AG09309 (cell line): Measurements from ENCODE around the gene MTHFSD.
"Not testable (repeated sequence)": the region's sequence is repeated elsewhere in the genome, so short reads cannot be mapped to it uniquely, and the experiment has no call there.

Source experiments
- DNase-seq: peaks from one replicate; pipeline ENCODE4 v3.0.0-alpha.2; 2010; ENCODE audit warnings: low read depth
- H3K4me3 ChIP-seq: 2 replicates; pipeline ENCODE4 v1.5.1; 2011; ENCODE audit warnings: mild to moderate bottlenecking, low read depth, low read length, moderate library complexity; ENCODE audit not compliant: control insufficient read depth
- CTCF ChIP-seq: IDR thresholded peaks from 2 replicates; pipeline ENCODE4 v1.5.1; 2011; ENCODE audit warnings: mild to moderate bottlenecking, low read depth, low read length, inconsistent platforms; ENCODE audit not compliant: insufficient read depth, control insufficient read depth; ENCODE audit errors: missing control alignments

MTHFSD gene

GRCh38 chr16:86590501-86591144 is 35.6 kb upstream of the MTHFSD start:
- H3K4me3 ChIP-seq = no peak overlapping the region
- TF ChIP-seq CTCF = no peak
- peak; percentile 86 for DNase-seq

- DNase-seq, H3K4me3 ChIP-seq: not testable (repeated sequence)
Observed at GRCh38 chr16:86587955-86588354, 32.9 kb upstream of the MTHFSD start.

- DNase-seq = no peak
- no peak overlapping the region for H3K4me3 ChIP-seq
- no peak for TF ChIP-seq CTCF
Observed at GRCh38 chr16:86587487-86587886, 32.5 kb upstream of the MTHFSD start.

- no peak for DNase-seq
- no peak for TF ChIP-seq CTCF
- H3K4me3 ChIP-seq = no peak overlapping the region
Observed at GRCh38 chr16:86585821-86586611, 31.0 kb upstream of the MTHFSD start.

- H3K4me3 ChIP-seq = no peak overlapping the region
- no peak for DNase-seq
- TF ChIP-seq CTCF = no peak
Observed at GRCh38 chr16:86584726-86585721, 30.0 kb upstream of the MTHFSD start.

- H3K4me3 ChIP-seq = no peak overlapping the region
- no peak for TF ChIP-seq CTCF
- no peak for DNase-seq
Observed at GRCh38 chr16:86584071-86584685, 29.1 kb upstream of the MTHFSD start.
